ENCODE data around the gene TFG.

DNA sequence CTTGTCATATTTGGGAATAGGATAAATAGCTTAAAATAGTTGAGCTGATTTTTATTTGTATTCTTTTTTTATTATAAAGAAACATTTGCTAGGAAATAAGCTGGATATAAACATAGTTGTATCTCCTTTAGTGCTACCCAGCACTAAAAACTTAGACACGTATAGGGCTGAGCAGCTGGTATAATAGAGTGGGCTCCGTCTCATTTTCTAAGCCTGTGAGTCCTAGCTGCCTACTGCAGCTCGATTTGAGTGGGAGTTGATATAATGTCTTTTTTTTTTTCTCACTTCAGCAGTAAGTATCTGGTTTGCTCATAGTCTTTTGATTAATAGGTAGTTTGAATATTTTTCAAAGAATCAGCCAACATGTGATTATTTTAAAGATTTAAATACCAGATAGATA lies 34.2 kb downstream of the TFG start:
- TF ChIP-seq POLR2A (IDR thresholded peaks at IDR 0.05) (no peak), CTCF (IDR thresholded peaks at IDR 0.05) (no peak), POLR2AphosphoS5 (IDR thresholded peaks at IDR 0.05) (no peak)

Measured in stomach (tissue), 4 donors.